HG03571 (cell line): Measurements from ENCODE around the gene MECR.

ENCODE experiments used
- ATAC-seq: cut with Tn5 transposase; IDR thresholded peaks from one replicate; pipeline ENCODE4 v1.9.1; 2021; ENCODE audit not compliant: unreplicated experiment

The MECR gene

GRCh38 chr1:29255134-29255666 lies 24.5 kb upstream of the MECR start:
- ATAC-seq: no peak

GRCh38 chr1:29254346-29254745 lies 23.6 kb upstream of the MECR start:
- ATAC-seq: no peak

- no peak for ATAC-seq
Observed at GRCh38 chr1:29253180-29253579, 22.4 kb upstream of the MECR start.

GRCh38 chr1:29251164-29252124 lies 20.7 kb upstream of the MECR start:
- no peak for ATAC-seq

GRCh38 chr1:29249951-29250581 lies 19.3 kb upstream of the MECR start:
- no peak for ATAC-seq

- ATAC-seq: no peak
Observed at GRCh38 chr1:29249170-29249691, 18.5 kb upstream of the MECR start.

GRCh38 chr1:29248409-29248808 lies 17.7 kb upstream of the MECR start:
- ATAC-seq: no peak

GRCh38 chr1:29247571-29248273 lies 17.0 kb upstream of the MECR start:
- no peak for ATAC-seq

GRCh38 chr1:29247044-29247443 lies 16.3 kb upstream of the MECR start:
- ATAC-seq: no peak

GRCh38 chr1:29245876-29246275 lies 15.1 kb upstream of the MECR start:
- no peak for ATAC-seq

- no peak for ATAC-seq
Observed at GRCh38 chr1:29245261-29245660, 14.5 kb upstream of the MECR start.

- no peak for ATAC-seq
Observed at GRCh38 chr1:29243871-29244200, 13.1 kb upstream of the MECR start.

GRCh38 chr1:29243023-29243870 lies 12.5 kb upstream of the MECR start:
- no peak for ATAC-seq

GRCh38 chr1:29240986-29241385 lies 10.3 kb upstream of the MECR start:
- ATAC-seq: no peak

GRCh38 chr1:29240400-29240837 lies 9.7 kb upstream of the MECR start:
- ATAC-seq: no peak

- ATAC-seq: no peak
Observed at GRCh38 chr1:29239142-29239541, 8.4 kb upstream of the MECR start.

- no peak for ATAC-seq
Observed at GRCh38 chr1:29238620-29239002, 7.9 kb upstream of the MECR start.

- no peak for ATAC-seq
Observed at GRCh38 chr1:29237852-29238619, 7.3 kb upstream of the MECR start.

- ATAC-seq: no peak
Observed at GRCh38 chr1:29237129-29237821, 6.5 kb upstream of the MECR start.
